Spleen (tissue), 11 donors: ENCODE data around the gene TENT5A. TPM values are rescaled to one million over a fixed set of nuclear protein-coding genes. Genes with fewer than 3 reads are reported as not detected.

Experiments
- DNase-seq: peaks from one replicate; pipeline ENCODE4 v3.0.0-alpha.2; 2020
- H3K27ac ChIP-seq, 8 donors: fragments of 200-600 bp; sonication (generic) in 7 of 8; 1 replicate in 4 of 8; 2 replicates in 4 of 8; pipeline versions ENCODE4 v1.5.0 to v1.8.0; 2016 to 2021; ENCODE audit warnings: inconsistent platforms in 4 of 8, mild to moderate bottlenecking in 4 of 8, moderate library complexity in 1 of 8
- H3K27me3 ChIP-seq, 7 donors: fragments of 200-600 bp; sonication (generic) in 6 of 7; replicated peaks in 1 of 7; 1 replicate in 4 of 7; 2 replicates in 3 of 7; pipeline versions ENCODE4 v1.5.0 to v1.8.0; 2016 to 2021; ENCODE audit warnings: inconsistent platforms in 3 of 7, mild to moderate bottlenecking in 1 of 7
- H3K36me3 ChIP-seq, 6 donors: fragments of 200-600 bp; sonication (generic) in 5 of 6; 1 replicate in 4 of 6; 2 replicates in 2 of 6; pipeline versions ENCODE4 v1.5.0 to v1.8.0; 2016 to 2021; ENCODE audit warnings: inconsistent platforms in 2 of 6
- H3K4me1 ChIP-seq, 6 donors: fragments of 200-600 bp; sonication (generic) in 5 of 6; 1 replicate in 3 of 6; 2 replicates in 3 of 6; pipeline versions ENCODE4 v1.5.0 to v1.8.0; 2016 to 2021; ENCODE audit warnings: inconsistent platforms in 3 of 6
- H3K4me3 ChIP-seq, 8 donors: fragments of 200-600 bp; sonication (generic) in 7 of 8; 1 replicate in 4 of 8; 2 replicates in 4 of 8; pipeline versions ENCODE4 v1.5.0 to v1.8.0; 2016 to 2021; ENCODE audit warnings: inconsistent platforms in 4 of 8, mild to moderate bottlenecking in 4 of 8, moderate library complexity in 2 of 8
- H3K9me3 ChIP-seq, 8 donors: fragments of 200-600 bp; sonication (generic) in 7 of 8; 1 replicate in 4 of 8; 2 replicates in 4 of 8; pipeline versions ENCODE4 v1.5.0 to v1.8.0; 2016 to 2021; ENCODE audit warnings: inconsistent platforms in 4 of 8
- CTCF ChIP-seq, 11 experiments: fragments of 200-600 bp in 7 of 11; fragments of 450-650 bp in 4 of 11; sonication (generic) in 4 of 11; IDR thresholded peaks in 8 of 11; conservative IDR thresholded peaks in 3 of 11; 1 replicate in 7 of 11; 2 replicates in 4 of 11; pipeline versions ENCODE4 v1.4.0 to v1.8.0; 2016 to 2021; ENCODE audit warnings: antibody characterized with exemption in 11 of 11, inconsistent platforms in 4 of 11, mild to moderate bottlenecking in 1 of 11
- POLR2A ChIP-seq, 3 donors: fragments of 450-650 bp; IDR thresholded peaks; one replicate each; pipeline ENCODE4 v1.5.1; 2017; ENCODE audit warnings: antibody characterized with exemption in 3 of 3, mild to moderate bottlenecking in 1 of 3
- POLR2AphosphoS5 ChIP-seq, 3 donors: sonication (generic); formaldehyde crosslinking; IDR thresholded peaks; one replicate each; pipeline ENCODE4 v1.5.1; 2017; ENCODE audit warnings: antibody characterized with exemption in 3 of 3
- WGBS, 5 donors: extraction: QIAGEN DNeasy Blood & Tissue Kit in 3 of 5; methylation state at CpG; one replicate each; pipeline versions ENCODE4 v1.1.5 to v1.1.7; 2013 to 2018; 5-methylcytosine and 5-hydroxymethylcytosine counted together
- intact Hi-C: fragments of 100-400 bp; cut with DNase I; formaldehyde crosslinking; loops from one replicate; pipeline ENCODE4 v1.15.0; 2023; ENCODE audit warnings: low total_unique reads
- polyA plus RNA-seq, 3 donors: library from polyadenylated mRNA; stranded (reverse); fragments of 200-250 nt; gene quantifications; one replicate each; pipeline ENCODE4 v1.2.1, GENCODE V29; 2013
- total RNA-seq, 7 donors: library from RNA; depleted of rRNA in 3 of 7; stranded (reverse); fragments of >200 nt in 3 of 7; fragmentation: NEBNext Ultra II Directional in 4 of 7; extraction: Animal tissue kit (Norgen Biotek cat#: 25700) in 4 of 7; gene quantifications; one replicate each; pipeline versions ENCODE4 v1.1.0 to v1.2.1, GENCODE V29; 2016 to 2021
- donor health status: healthy with polysubstance abuse.
- donor health status: DM: no; HTN: no; CAD: no; lungs with moderate emphysema.
- donor health status: DM: no; HTN: no; CAD: no.
- donor health status: Bipolar disorder and iron deficiency.
- donor health status: healthy.
- donor health status: DM: no; HTN: no; CAD: no.
- donor health status: DM: yes; HTN: yes; CAD: no.

TENT5A gene
- total and polyA plus RNA-seq, 10 donors = 3.0 to 25.2 (median 15.3) TPM

GRCh38 chr6:81748994-81749393 is 3.5 kb downstream of the TENT5A start:
- H3K9me3 ChIP-seq = no peaks in the 10 kb centered on the region
- TF ChIP-seq POLR2A (IDR thresholded peaks at IDR 0.05) (no peak), CTCF (IDR thresholded peaks at IDR 0.05 in 8 of 11, conservative IDR thresholded peaks at IDR 0.05 in 3 of 11) (no peak), POLR2AphosphoS5 (IDR thresholded peaks at IDR 0.05) (no peak)
- peak overlapping the region in 6 of 8 donors; percentile 73 to 86 (median 82) for H3K4me3 ChIP-seq
- whole genome bisulfite sequencing, 5 donors = 22 to 42% (median 34%) methylated on average over 5 of the region's 5 CpGs
- H3K27ac ChIP-seq = peak overlapping the region in 2 of 8 donors; percentile 4 to 98
- peaks cover 16 to 81% (median 68%) of the 10 kb centered on the region in 6 donors for H3K4me1 ChIP-seq
- DNase-seq = no peak
- no peaks in the 10 kb centered on the region for H3K27me3 ChIP-seq
- H3K36me3 ChIP-seq = peaks cover 0 to 36% (median 0%) of the 10 kb centered on the region in 6 donors
- intact Hi-C loops = no loop called here

GRCh38 chr6:81747327-81747726 is 5.2 kb downstream of the TENT5A start:
- TF ChIP-seq POLR2A (IDR thresholded peaks at IDR 0.05) (no peak), POLR2AphosphoS5 (IDR thresholded peaks at IDR 0.05) (no peak), CTCF (IDR thresholded peaks at IDR 0.05 in 8 of 11, conservative IDR thresholded peaks at IDR 0.05 in 3 of 11) (no peak)
- no peak for DNase-seq
- Histone ChIP-seq H3K27ac (no peak overlapping the region), H3K4me1 (peaks cover 18 to 83% (median 65%) of the 10 kb centered on the region in 6 donors), H3K27me3 (no peaks in the 10 kb centered on the region), H3K4me3 (no peak overlapping the region), H3K36me3 (peaks cover 0 to 36% (median 0%) of the 10 kb centered on the region in 6 donors), H3K9me3 (no peaks in the 10 kb centered on the region)
- 54 to 78% (median 69%) methylated on average over 4 of the region's 4 CpGs for WGBS, 5 donors
- intact Hi-C loops = no loop called here

GRCh38 chr6:81744131-81744530 is 8.3 kb downstream of the TENT5A start:
- WGBS, 5 donors = 18 to 46% (median 27%) methylated on average over 2 of the region's 2 CpGs
- Histone ChIP-seq H3K4me1 (peaks cover 15 to 57% (median 43%) of the 10 kb centered on the region in 6 donors), H3K27me3 (no peaks in the 10 kb centered on the region), H3K36me3 (peaks cover 0 to 30% (median 0%) of the 10 kb centered on the region in 6 donors), H3K27ac (no peak overlapping the region), H3K9me3 (no peaks in the 10 kb centered on the region), H3K4me3 (no peak overlapping the region)
- no peak for TF ChIP-seq POLR2A (IDR thresholded peaks at IDR 0.05)
- TF ChIP-seq CTCF (IDR thresholded peaks at IDR 0.05 in 8 of 11, conservative IDR thresholded peaks at IDR 0.05 in 3 of 11) = no peak
- no peak for TF ChIP-seq POLR2AphosphoS5 (IDR thresholded peaks at IDR 0.05)
- no peak for DNase-seq
- intact Hi-C loops = no loop called here

- DNase-seq = no peak
- H3K27me3 ChIP-seq = no peaks in the 10 kb centered on the region
- H3K9me3 ChIP-seq = no peaks in the 10 kb centered on the region
- peaks cover 13 to 52% (median 39%) of the 10 kb centered on the region in 6 donors for H3K4me1 ChIP-seq
- peaks cover 0 to 25% (median 0%) of the 10 kb centered on the region in 6 donors for H3K36me3 ChIP-seq
- H3K4me3 ChIP-seq = no peak overlapping the region
- TF ChIP-seq POLR2AphosphoS5 (IDR thresholded peaks at IDR 0.05) (no peak), CTCF (IDR thresholded peaks at IDR 0.05 in 8 of 11, conservative IDR thresholded peaks at IDR 0.05 in 3 of 11) (no peak), POLR2A (IDR thresholded peaks at IDR 0.05) (no peak)
- WGBS, 5 donors = 60 to 88% (median 65%) methylated on average over 1 of the region's 1 CpG
- intact Hi-C loops = no loop called here
- no peak overlapping the region for H3K27ac ChIP-seq
Observed at GRCh38 chr6:81743649-81744048, 8.8 kb downstream of the TENT5A start.
